ENCODE results near the gene ALPG.
"Not testable (repeated sequence)": the region's sequence is repeated elsewhere in the genome, so short reads cannot be mapped to it uniquely, and the experiment has no call there.

Gene ALPG

GRCh38 chr2:232406556-232407310, at the start of gene ALPG:
Gene ALPG, plus strand, starts transcription at chr2:232406844. Its CDS starts 51 bp downstream, at chr2:232406895.
- CTCF ChIA-PET: interaction anchor here (0.6 to 1.3 kb wide), 2 partner anchors 186 to 505 kb away, joined by 3 to 4 read pairs; no protein-coding TSS in a partner anchor

GRCh38 chr2:232361646-232362045, 45.0 kb upstream of the ALPG start:
- no peak overlapping the region for H3K4me3 ChIP-seq (ENCODE audit: low read depth, low read length)
- ChIA-PET CTCF (no interaction called here), POLR2A (no interaction called here)
- DNase-seq (ENCODE audit: low read depth, low spot score): no peak
- TF ChIP-seq CTCF (IDR thresholded peaks at IDR 0.05; ENCODE audit: insufficient read depth, low read length, missing control alignments): no peak

More at GRCh38 chr2:232406556-232407310, at the start of gene ALPG:
- POLR2A ChIA-PET: no interaction called here
- DNase-seq (ENCODE audit: low read depth, low spot score): no peak
- no peak for TF ChIP-seq CTCF (IDR thresholded peaks at IDR 0.05; ENCODE audit: insufficient read depth, low read length, missing control alignments)
- no peak within 1 kb of the TSS for H3K4me3 ChIP-seq (ENCODE audit: low read depth, low read length)

GRCh38 chr2:232362174-232362900, 44.3 kb upstream of the ALPG start:
- no peak for TF ChIP-seq CTCF (IDR thresholded peaks at IDR 0.05; ENCODE audit: insufficient read depth, low read length, missing control alignments)
- no peak overlapping the region for H3K4me3 ChIP-seq (ENCODE audit: low read depth, low read length)
- ChIA-PET CTCF (interaction anchor here (1.1 kb wide), 1 partner anchor 26 kb away, joined by 3 read pairs; no protein-coding TSS in a partner anchor), POLR2A (no interaction called here)
- DNase-seq (ENCODE audit: low read depth, low spot score): no peak

GRCh38 chr2:232363064-232363783, 43.4 kb upstream of the ALPG start:
- POLR2A ChIA-PET; DNase-seq (ENCODE audit: low read depth, low spot score); H3K4me3 ChIP-seq (ENCODE audit: low read depth, low read length): not testable (repeated sequence)
- CTCF ChIA-PET: interaction anchor here (0.8 to 1.1 kb wide), 2 partner anchors 27 to 462 kb away, joined by 3 read pairs; no protein-coding TSS in a partner anchor

- no peak for TF ChIP-seq CTCF (IDR thresholded peaks at IDR 0.05; ENCODE audit: insufficient read depth, low read length, missing control alignments)
- H3K4me3 ChIP-seq (ENCODE audit: low read depth, low read length): no peak overlapping the region
- DNase-seq (ENCODE audit: low read depth, low spot score): no peak
- POLR2A ChIA-PET: no interaction called here
- CTCF ChIA-PET: interaction anchor here (1.1 kb wide), 2 partner anchors 28 to 42 kb away, joined by 3 read pairs; no protein-coding TSS in a partner anchor
These were observed 42.6 kb upstream of the ALPG start for GRCh38 chr2:232363784-232364615.

- POLR2A ChIA-PET; H3K4me3 ChIP-seq (ENCODE audit: low read depth, low read length); DNase-seq (ENCODE audit: low read depth, low spot score): not testable (repeated sequence)
- CTCF ChIA-PET: interaction anchor here (0.7 to 1.3 kb wide), 7 partner anchors 9 to 444 kb away, joined by 3 to 4 read pairs (median 3); no protein-coding TSS in a partner anchor
These were observed 41.6 kb upstream of the ALPG start for GRCh38 chr2:232364806-232365594.

All from AG04449 (cell line).